B cell (primary cell): ENCODE results near the gene VSTM2L. TPM values are rescaled to one million over a fixed set of nuclear protein-coding genes. Genes with fewer than 3 reads are reported as not detected.

Experiments
- ATAC-seq: fragments of 200-7000 bp; cut with Tn5 transposase; one replicate; pipeline ENCODE4 v1.10.0; 2021; ENCODE audit warnings: low read depth, mild to moderate bottlenecking, moderate number of reproducible peaks, moderate library complexity
- CTCF ChIA-PET: fragments of 350-600 bp; sonication (Branson Sonifier 250); formaldehyde crosslinking; loops from one replicate; lab custom pipeline; 2021; ENCODE audit warnings: antibody characterized with exemption, inconsistent platforms; lab: Charles Lee
- POLR2A ChIA-PET: fragments of 350-600 bp; sonication (Branson Sonifier 250); formaldehyde crosslinking; loops from one replicate; lab custom pipeline; 2021; ENCODE audit warnings: antibody characterized with exemption; lab: Charles Lee
- DNase-seq: peaks from one replicate; pipeline ENCODE4 v3.0.0; 2013
- H2AFZ ChIP-seq: 2 replicates; pipeline ENCODE4 v1.6.1; 2012; ENCODE audit warnings: mild to moderate bottlenecking, low read depth, low read length; ENCODE audit not compliant: insufficient read depth, poor library complexity, severe bottlenecking
- H3K27ac ChIP-seq, 2 donors: 1 replicate in 1 of 2; 2 replicates in 1 of 2; pipeline ENCODE4 v1.5.1; 2012 to 2013; ENCODE audit warnings: low read length in 2 of 2, mild to moderate bottlenecking in 2 of 2, moderate library complexity in 1 of 2
- H3K27me3 ChIP-seq, 4 experiments: fragments of 200-600 bp in 1 of 4; sonication (generic) in 1 of 4; replicated peaks in 1 of 4; 1 replicate in 2 of 4; 2 replicates in 2 of 4; pipeline versions ENCODE4 v1.6.1 to v1.7.0; 2013 to 2016; ENCODE audit warnings: low read length in 3 of 4, mild to moderate bottlenecking in 2 of 4, mixed read lengths in 1 of 4, moderate library complexity in 1 of 4; ENCODE audit not compliant: insufficient read depth in 4 of 4, control insufficient read depth in 3 of 4; ENCODE audit errors: control extremely low read depth in 1 of 4
- H3K36me3 ChIP-seq, 2 experiments: replicated peaks in 1 of 2; 1 replicate in 1 of 2; 2 replicates in 1 of 2; pipeline versions ENCODE4 v1.6.1 to v1.7.1; 2013; ENCODE audit warnings: low read length in 1 of 2; ENCODE audit not compliant: insufficient read depth in 2 of 2, control insufficient read depth in 1 of 2; ENCODE audit errors: control extremely low read depth in 1 of 2, extremely low read depth in 1 of 2
- H3K4me1 ChIP-seq, 2 donors: fragments of 200-600 bp in 1 of 2; sonication (generic) in 1 of 2; 1 replicate in 1 of 2; 2 replicates in 1 of 2; pipeline versions ENCODE4 v1.5.1 to v1.6.1; 2013 to 2017; ENCODE audit warnings: low read length in 2 of 2; ENCODE audit not compliant: control insufficient read depth in 2 of 2, insufficient read depth in 2 of 2
- H3K4me2 ChIP-seq: replicated peaks from 2 replicates; pipeline ENCODE3; 2012; ENCODE audit warnings: mild to moderate bottlenecking, low read depth, low read length; ENCODE audit not compliant: poor library complexity, severe bottlenecking
- H3K4me3 ChIP-seq, 5 experiments: fragments of 200-600 bp in 1 of 5; sonication (generic) in 1 of 5; 1 replicate in 3 of 5; 2 replicates in 2 of 5; pipeline versions ENCODE4 v1.5.1 to v1.7.0; 2011 to 2016; ENCODE audit warnings: low read length in 4 of 5, mild to moderate bottlenecking in 4 of 5, low read depth in 2 of 5, control low read depth in 1 of 5, moderate library complexity in 1 of 5; ENCODE audit not compliant: insufficient read depth in 1 of 5; ENCODE audit errors: control extremely low read depth in 1 of 5, extremely low read depth in 1 of 5
- H3K79me2 ChIP-seq: fragments of 200-600 bp; sonication (generic); one replicate; pipeline ENCODE4 v1.6.0; 2016; ENCODE audit warnings: low read length; ENCODE audit not compliant: control insufficient read depth, insufficient read depth
- H3K9ac ChIP-seq: fragments of 200-600 bp; sonication (generic); 2 replicates; pipeline ENCODE4 v1.6.1; 2017; ENCODE audit warnings: mild to moderate bottlenecking, low read length, moderate library complexity
- H3K9me3 ChIP-seq, 3 donors: one replicate each; pipeline versions ENCODE4 v1.6.1 to v1.7.1; 2013; ENCODE audit warnings: low read length in 2 of 3; ENCODE audit not compliant: control insufficient read depth in 2 of 3, insufficient read depth in 1 of 3; ENCODE audit errors: control extremely low read depth in 1 of 3
- H4K20me1 ChIP-seq: 2 replicates; pipeline ENCODE4 v1.6.0; 2012; ENCODE audit warnings: mild to moderate bottlenecking, low read length; ENCODE audit not compliant: insufficient read depth, control insufficient read depth, poor library complexity, severe bottlenecking
- H3K27ac Mint-ChIP-seq: one replicate; pipeline ENCODE4 v1.8.0; 2021; ENCODE audit warnings: mixed read lengths
- H3K27me3 Mint-ChIP-seq: one replicate; pipeline ENCODE4 v1.8.0; 2021; ENCODE audit warnings: mixed read lengths
- H3K4me1 Mint-ChIP-seq: one replicate; pipeline ENCODE4 v1.8.0; 2021; ENCODE audit warnings: mixed read lengths
- H3K4me3 Mint-ChIP-seq: one replicate; pipeline ENCODE4 v1.8.0; 2021; ENCODE audit warnings: mixed read lengths
- H3K9me3 Mint-ChIP-seq: one replicate; pipeline ENCODE4 v1.8.0; 2022; ENCODE audit warnings: mixed read lengths; ENCODE audit not compliant: insufficient read depth
- CTCF ChIP-seq: fragments of 200-600 bp; IDR thresholded peaks from one replicate; pipeline ENCODE4 v1.8.0; 2022; ENCODE audit warnings: antibody characterized with exemption, mild to moderate bottlenecking
- EZH2 ChIP-seq: IDR thresholded peaks from 2 replicates; pipeline ENCODE4 v1.6.1; 2012; ENCODE audit warnings: borderline replicate concordance, low read depth, mild to moderate bottlenecking, moderate library complexity, low read length; ENCODE audit not compliant: insufficient read depth, poor library complexity, severe bottlenecking
- WGBS: methylation state at CpG from one replicate; pipeline ENCODE4 v1.1.5; 2013; ENCODE audit warnings: missing lambda C conversion rate; ENCODE audit not compliant: insufficient coverage; 5-methylcytosine and 5-hydroxymethylcytosine counted together
- intact Hi-C: fragments of 100-400 bp; cut with micrococcal nuclease; formaldehyde crosslinking; loops from one replicate; pipeline ENCODE4 v1.10.0; 2022
- polyA plus RNA-seq: library from polyadenylated mRNA; depleted of rRNA; stranded (reverse); fragments of >200 nt; gene quantifications from 2 replicates; pipeline ENCODE4 v1.2.3, GENCODE V29; 2012
- total RNA-seq, 2 donors: library from RNA; stranded (reverse); fragments of 120-200 nt in 1 of 2; gene quantifications; 1 replicate in 1 of 2; 2 replicates in 1 of 2; pipeline versions ENCODE4 v1.2.3 to v1.2.4, GENCODE V29; 2013 to 2022

Gene VSTM2L
- total and polyA plus RNA-seq, 2 donors (not counting 1 experiment from before 2014, with no cell fraction given): 0.25 TPM; not detected in 1

DNA sequence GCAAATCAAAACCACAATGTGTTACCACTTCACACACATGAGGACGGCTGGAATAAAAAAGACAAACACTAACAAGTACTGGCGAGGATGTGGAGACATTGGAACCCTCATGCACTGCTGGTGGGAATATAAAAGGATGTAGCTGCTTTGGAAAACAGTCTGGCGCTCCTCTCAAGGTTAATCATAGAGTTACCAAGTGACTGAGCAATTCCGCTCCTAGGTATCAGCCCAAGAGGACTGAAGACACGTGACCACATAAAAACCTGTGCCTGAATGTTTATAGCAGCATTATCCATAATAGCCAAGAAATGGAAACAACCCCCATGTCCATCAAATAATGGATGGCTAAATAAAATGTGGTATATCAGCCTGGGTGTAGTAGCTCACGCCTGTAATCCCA, 45.0 kb downstream of the VSTM2L start:
- Histone ChIP-seq H3K9ac (no peak overlapping the region), H3K4me1 (no peaks in the 10 kb centered on the region), H2AFZ (no peak overlapping the region), H3K9me3 (peaks cover 0 to 12% (median 2%) of the 10 kb centered on the region in 3 donors), H3K36me3 (no peaks in the 10 kb centered on the region), H3K27ac (no peak overlapping the region), H3K4me3 (no peak overlapping the region), H3K79me2 (no peaks in the 10 kb centered on the region), H4K20me1 (no peaks in the 10 kb centered on the region), H3K27me3 (peaks cover 0 to 7% (median 0%) of the 10 kb centered on the region in 4 experiments), H3K4me2 (no peak overlapping the region)
- 100% methylated on average over 2 of the region's 6 CpGs for WGBS
- no peaks in the 10 kb centered on the region for H3K9me3 Mint-ChIP-seq
- intact Hi-C loops: no loop called here
- ChIA-PET CTCF (no interaction called here), POLR2A (no interaction called here)
- H3K4me3 Mint-ChIP-seq: no peak overlapping the region
- no peak overlapping the region for H3K27ac Mint-ChIP-seq
- H3K27me3 Mint-ChIP-seq: peaks cover 21% of the 10 kb centered on the region
- TF ChIP-seq EZH2: no peak
- TF ChIP-seq CTCF: no peak
- ATAC-seq (no peak), DNase-seq (no peak)
- no peaks in the 10 kb centered on the region for H3K4me1 Mint-ChIP-seq

DNA sequence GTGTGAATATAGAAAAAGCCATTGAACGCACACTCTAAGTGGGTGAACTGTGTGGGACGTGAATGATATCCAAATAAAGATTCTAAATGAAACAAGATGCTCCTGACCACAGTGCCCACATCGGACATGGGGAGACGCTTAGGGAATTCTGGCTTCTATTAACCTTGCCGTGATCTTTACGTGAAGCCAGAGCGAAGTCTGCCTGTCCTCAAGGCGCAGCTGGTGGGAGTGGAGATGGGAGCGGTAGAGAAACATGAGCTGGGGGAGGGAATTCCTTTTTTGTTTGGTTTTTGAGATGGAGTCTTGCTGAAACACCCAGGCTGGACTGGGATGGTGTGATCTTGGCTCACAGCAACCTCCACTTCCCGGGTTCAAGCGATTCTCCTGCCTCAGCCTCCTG, 46.0 kb downstream of the VSTM2L start:
- Histone ChIP-seq H3K27ac (no peak overlapping the region), H3K36me3 (no peaks in the 10 kb centered on the region), H3K9me3 (peaks cover 0 to 12% (median 2%) of the 10 kb centered on the region in 3 donors), H3K4me2 (no peak overlapping the region), H4K20me1 (no peaks in the 10 kb centered on the region), H3K4me1 (no peaks in the 10 kb centered on the region), H3K27me3 (peaks cover 0 to 7% (median 0%) of the 10 kb centered on the region in 4 experiments), H3K79me2 (no peaks in the 10 kb centered on the region), H3K9ac (no peak overlapping the region), H2AFZ (no peak overlapping the region), H3K4me3 (no peak overlapping the region)
- ChIA-PET CTCF (no interaction called here), POLR2A (no interaction called here)
- no peak for ATAC-seq
- Mint-ChIP-seq H3K4me3 (no peak overlapping the region), H3K27me3 (peaks cover 21% of the 10 kb centered on the region), H3K9me3 (no peaks in the 10 kb centered on the region), H3K4me1 (no peaks in the 10 kb centered on the region), H3K27ac (no peak overlapping the region)
- no peak for TF ChIP-seq CTCF
- no peak for TF ChIP-seq EZH2
- no peak for DNase-seq
- intact Hi-C loops: no loop called here
- WGBS: 93% methylated on average over 8 of the region's 11 CpGs
